Hindlimb muscle (tissue), 1 donor: ENCODE measurements around the gene VIP. TPM values are rescaled to one million over a fixed set of nuclear protein-coding genes. Genes with fewer than 3 reads are reported as not detected.

Experiments
- DNase-seq: peaks from one replicate; pipeline ENCODE4 v3.0.0-alpha.2; 2013
- polyA plus RNA-seq: library from polyadenylated mRNA; unstranded; fragments of 120-200 nt; gene quantifications from one replicate; pipeline ENCODE4 v1.2.1, GENCODE V29; 2013; ENCODE audit not compliant: insufficient read length

Gene VIP
- polyA plus RNA-seq, 1 donor: 1.4 TPM

- no peak for DNase-seq
Observed at GRCh38 chr6:152783217-152783878, 32.8 kb downstream of the VIP start.

GRCh38 chr6:152794696-152795095 lies 44.1 kb downstream of the VIP start:
- DNase-seq: no peak

GRCh38 chr6:152804150-152804549 lies 53.6 kb downstream of the VIP start:
- DNase-seq: no peak

Other genes with a start within 250 kb of the VIP start
- gene SYNE1, start 113.4 kb upstream of the VIP start, polyA plus RNA-seq: 148 TPM
- 19.5 TPM for gene MYCT1, start 52.9 kb upstream of the VIP start, polyA plus RNA-seq
- gene FBXO5, start 232.2 kb downstream of the VIP start, polyA plus RNA-seq: 11.7 TPM